AG08395 (cell line): ENCODE results near the gene SPEN.
A peak's percentile ranks its signal among the peaks of the same experiment; 100 is the strongest.
"Not testable (repeated sequence)": the region's sequence is repeated elsewhere in the genome, so short reads cannot be mapped to it uniquely, and the experiment has no call there.

Experiments used
- DNase-seq: peaks from one replicate; pipeline ENCODE4 v3.0.0; 2012; ENCODE audit warnings: mixed read lengths, low spot score

Gene SPEN, protein sequence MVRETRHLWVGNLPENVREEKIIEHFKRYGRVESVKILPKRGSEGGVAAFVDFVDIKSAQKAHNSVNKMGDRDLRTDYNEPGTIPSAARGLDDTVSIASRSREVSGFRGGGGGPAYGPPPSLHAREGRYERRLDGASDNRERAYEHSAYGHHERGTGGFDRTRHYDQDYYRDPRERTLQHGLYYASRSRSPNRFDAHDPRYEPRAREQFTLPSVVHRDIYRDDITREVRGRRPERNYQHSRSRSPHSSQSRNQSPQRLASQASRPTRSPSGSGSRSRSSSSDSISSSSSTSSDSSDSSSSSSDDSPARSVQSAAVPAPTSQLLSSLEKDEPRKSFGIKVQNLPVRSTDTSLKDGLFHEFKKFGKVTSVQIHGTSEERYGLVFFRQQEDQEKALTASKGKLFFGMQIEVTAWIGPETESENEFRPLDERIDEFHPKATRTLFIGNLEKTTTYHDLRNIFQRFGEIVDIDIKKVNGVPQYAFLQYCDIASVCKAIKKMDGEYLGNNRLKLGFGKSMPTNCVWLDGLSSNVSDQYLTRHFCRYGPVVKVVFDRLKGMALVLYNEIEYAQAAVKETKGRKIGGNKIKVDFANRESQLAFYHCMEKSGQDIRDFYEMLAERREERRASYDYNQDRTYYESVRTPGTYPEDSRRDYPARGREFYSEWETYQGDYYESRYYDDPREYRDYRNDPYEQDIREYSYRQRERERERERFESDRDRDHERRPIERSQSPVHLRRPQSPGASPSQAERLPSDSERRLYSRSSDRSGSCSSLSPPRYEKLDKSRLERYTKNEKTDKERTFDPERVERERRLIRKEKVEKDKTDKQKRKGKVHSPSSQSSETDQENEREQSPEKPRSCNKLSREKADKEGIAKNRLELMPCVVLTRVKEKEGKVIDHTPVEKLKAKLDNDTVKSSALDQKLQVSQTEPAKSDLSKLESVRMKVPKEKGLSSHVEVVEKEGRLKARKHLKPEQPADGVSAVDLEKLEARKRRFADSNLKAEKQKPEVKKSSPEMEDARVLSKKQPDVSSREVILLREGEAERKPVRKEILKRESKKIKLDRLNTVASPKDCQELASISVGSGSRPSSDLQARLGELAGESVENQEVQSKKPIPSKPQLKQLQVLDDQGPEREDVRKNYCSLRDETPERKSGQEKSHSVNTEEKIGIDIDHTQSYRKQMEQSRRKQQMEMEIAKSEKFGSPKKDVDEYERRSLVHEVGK (N-terminal part only)

DNA sequence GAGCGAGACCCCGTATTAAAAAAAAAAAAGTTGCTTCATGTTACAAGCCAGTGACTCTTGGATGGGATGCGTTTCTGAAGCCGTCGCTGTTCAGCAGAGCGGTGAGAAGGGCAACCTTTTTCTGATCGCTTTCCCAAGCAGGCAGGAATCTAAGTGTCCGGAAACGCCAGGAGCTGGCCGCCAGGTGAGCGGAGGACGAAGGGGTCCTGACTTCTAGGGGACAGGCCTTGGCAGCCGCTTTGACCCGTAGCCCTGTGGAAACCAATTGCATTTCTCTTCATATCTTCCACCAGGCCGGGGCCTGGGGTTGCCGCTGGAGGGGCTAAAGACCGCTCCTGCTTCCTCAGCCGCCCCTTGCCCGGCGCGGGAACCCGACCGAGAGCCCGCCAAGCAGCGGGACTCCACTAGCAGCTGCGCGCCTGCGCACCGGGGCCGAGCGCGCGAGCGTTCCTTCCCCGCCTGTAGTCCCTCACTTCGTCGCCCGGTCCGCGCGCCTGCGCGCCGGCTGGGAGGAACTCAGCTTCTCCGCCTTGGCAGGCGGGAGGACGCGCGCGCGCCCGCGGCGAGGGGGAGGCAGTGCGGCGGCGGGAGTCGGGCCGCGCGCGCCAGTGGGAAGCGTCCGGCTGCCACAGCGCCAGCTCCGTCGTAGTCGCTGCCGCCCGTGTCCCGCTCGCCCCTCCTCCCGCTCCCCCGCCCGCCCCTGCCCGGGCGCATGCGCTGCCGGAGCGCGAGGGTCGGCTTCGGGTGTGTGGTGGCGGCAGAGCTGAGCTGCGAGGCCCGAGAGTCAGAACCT, at the start of gene SPEN:
Gene SPEN (plus strand): TSS at position 608 of the 793 bp plus-strand sequence. CDS start 361 bp downstream, outside the sequence.
- peak; percentile 98 for DNase-seq

DNA sequence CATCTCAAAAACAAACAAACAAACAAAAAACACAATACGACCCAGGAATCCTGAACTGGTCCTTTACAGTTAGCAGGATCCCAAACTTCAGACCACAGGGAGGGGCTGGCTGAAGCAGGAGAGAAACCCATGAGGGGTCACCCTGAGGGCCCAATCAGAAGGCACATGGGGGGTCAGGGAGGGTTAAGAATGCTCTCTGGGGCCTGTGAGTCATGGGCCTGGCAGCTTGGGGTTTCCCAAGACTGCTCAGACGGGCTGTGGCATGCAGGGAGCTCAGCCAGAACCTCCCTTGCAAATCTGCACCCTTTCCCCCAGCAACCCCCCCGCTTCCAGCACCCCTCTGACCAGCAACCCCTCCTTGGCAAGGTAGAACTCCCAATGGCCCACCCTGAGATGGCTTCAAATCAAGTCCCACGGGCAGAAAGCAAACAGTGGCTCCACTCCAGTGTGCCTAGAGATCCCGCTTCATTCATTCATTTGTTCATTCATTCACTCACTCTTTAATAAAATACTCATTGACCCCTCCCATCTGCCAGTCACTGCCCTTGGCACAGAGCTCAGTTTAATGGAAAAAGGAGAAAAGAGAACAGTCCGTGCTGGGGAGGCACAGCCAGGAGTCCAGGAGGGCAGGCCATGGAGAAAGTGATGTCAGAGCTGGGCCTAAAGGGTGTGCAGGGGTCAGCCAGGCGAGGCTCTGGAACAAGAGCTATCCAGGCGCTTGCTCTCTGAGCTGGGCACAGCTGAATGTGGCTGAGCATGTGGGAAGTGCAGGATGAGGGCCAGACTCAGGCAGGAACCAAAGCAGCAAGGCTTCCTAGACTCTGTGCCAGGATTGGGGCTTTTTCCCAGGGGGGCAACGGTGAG, 48.3 kb upstream of the SPEN start:
- DNase-seq = peak; percentile 98

DNA sequence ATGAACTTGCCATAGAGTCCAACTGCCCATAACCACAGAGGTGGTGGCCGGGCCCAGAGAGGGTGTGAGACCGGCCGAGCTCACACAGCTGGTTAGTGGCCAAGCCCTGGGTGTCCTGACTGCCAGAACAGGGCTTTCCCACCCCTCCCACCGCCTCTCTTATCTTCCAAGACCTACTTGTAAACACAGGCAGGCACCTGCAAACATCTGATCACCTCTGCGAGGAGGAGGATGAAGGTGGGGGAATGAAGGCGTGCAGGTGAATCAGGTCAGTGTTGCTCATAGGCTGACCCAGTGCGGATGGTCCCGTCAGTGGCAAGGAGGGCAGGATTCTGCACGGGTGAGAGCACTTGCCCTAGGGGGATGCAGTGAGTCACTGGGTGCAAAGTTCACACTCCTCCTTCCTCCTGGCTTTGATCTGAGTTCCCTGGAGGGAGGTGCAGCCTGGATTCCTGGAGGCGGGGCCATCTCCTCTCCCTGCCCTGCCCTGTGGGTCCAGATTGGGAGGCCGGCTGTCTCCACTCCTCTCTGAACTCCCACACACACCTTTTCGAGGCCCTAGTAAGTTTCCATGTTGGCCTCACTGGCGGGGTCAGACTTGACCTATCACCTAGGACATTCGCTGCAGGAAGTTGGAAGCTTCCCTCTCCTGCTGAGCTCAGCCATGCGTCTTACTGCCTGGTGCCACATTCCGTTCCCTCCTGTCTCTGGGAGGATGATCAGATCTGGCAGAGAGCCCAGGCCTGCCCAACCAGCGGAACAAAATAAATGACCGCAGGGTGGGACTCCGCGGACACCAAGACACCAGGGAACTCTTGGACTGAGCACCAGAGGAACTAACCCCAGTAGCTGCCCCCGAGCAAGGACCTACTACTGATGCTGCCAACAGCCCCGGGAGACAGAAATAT, 47.3 kb upstream of the SPEN start:
- peak; percentile 59 for DNase-seq

GRCh38 chr1:15802234-15802965, 45.1 kb upstream of the SPEN start:
- peak; percentile 47 for DNase-seq

GRCh38 chr1:15803380-15803779, 44.1 kb upstream of the SPEN start:
- no peak for DNase-seq

DNA sequence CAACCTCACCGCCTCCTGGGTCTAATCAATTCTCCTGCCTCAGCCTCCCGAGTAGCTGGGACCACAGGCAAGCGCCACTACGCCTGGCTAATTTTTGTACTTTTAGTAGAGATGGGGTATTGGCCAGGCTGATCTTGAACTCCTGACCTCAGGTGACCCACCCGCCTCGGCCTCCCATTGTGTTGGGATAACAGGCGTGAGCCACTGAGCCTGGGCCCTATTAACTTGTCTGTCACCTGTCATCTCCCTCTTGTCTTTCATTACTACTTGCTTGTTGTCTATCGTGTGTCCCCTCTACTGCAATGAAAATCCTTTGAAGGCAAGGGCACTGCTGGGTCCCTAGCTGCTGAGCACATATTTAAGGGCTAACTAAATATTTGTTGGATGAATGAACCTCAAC, 43.4 kb upstream of the SPEN start:
- DNase-seq = no peak

GRCh38 chr1:15807121-15807520, 40.4 kb upstream of the SPEN start:
- no peak for DNase-seq

GRCh38 chr1:15807549-15807948, 40.0 kb upstream of the SPEN start, which contains the start of gene UQCRHL:
Gene UQCRHL, minus strand, starts transcription at chr1:15807649. Its CDS starts 0 bp downstream, at chr1:15807649.
- not testable (repeated sequence) for DNase-seq

DNA sequence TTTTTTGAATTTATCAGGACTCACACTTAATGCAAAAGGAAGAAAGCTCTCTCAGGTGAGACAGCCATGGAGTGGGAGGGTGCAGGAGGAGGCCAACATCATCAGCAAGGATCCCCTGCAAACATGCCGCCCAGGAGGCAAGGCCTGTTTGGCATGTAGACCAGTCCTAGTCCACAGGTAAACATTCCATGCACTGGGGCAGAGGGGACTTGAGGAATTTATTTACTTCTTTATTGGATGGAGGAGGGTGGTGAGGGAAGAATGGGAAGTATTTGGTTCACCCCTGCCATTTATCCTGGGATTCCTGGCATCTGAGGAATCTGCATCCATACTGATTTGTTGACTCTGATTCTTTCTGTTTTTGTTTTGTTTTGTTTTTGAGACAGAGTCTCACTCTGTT, 38.6 kb upstream of the SPEN start:
- no peak for DNase-seq

GRCh38 chr1:15810073-15810472, 37.4 kb upstream of the SPEN start:
- DNase-seq = no peak

- no peak for DNase-seq
These were observed 30.8 kb upstream of the SPEN start for GRCh38 chr1:15816674-15817073.

- peak; percentile 38 for DNase-seq
These were observed 27.0 kb upstream of the SPEN start for GRCh38 chr1:15820478-15820877.

- DNase-seq = no peak
These were observed 21.7 kb upstream of the SPEN start for GRCh38 chr1:15825800-15826199.

- no peak for DNase-seq
These were observed 20.5 kb upstream of the SPEN start for GRCh38 chr1:15826810-15827507.

DNA sequence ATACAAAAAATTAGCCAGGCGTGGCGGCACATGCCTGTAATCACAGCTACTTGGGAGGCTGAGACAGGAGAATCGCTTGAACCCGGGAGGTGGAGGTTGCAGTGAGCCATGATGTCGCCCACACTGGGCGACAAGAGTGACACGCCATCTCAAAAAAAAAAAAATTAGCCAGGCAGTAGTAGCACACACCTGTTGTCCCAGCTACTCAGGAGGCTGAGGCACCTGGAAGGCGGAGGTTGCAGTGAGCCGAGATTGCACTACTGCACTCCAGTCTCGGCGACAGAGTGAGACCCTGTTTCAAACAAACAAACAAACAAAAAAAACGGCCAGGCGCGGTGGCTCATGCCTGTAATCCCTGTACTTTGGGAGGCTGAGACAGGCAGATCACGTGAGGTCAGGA, 19.9 kb upstream of the SPEN start:
- not testable (repeated sequence) for DNase-seq

GRCh38 chr1:15828931-15829330, 18.6 kb upstream of the SPEN start:
- DNase-seq = not testable (repeated sequence)

GRCh38 chr1:15830258-15830657, 17.2 kb upstream of the SPEN start:
- DNase-seq = no peak
